Jurkat, Clone E6-1 (cell line): ENCODE data around the gene PMEPA1. TPM values are rescaled to one million over a fixed set of nuclear protein-coding genes. Genes with fewer than 3 reads are reported as not detected.

Experiments used
- DNase-seq: peaks from one replicate; pipeline ENCODE4 v3.0.0-alpha.2; 2011; ENCODE audit warnings: low read depth, low spot score
- H3K4me3 ChIP-seq: 2 replicates; pipeline ENCODE4 v1.5.1; 2011; ENCODE audit warnings: mild to moderate bottlenecking, low read length, control low read depth, moderate library complexity
- polyA plus RNA-seq: library from polyadenylated mRNA; unstranded; fragments of >200 nt; gene quantifications from one replicate; pipeline ENCODE4 v1.2.1, GENCODE V29; 2012; ENCODE audit warnings: missing spikeins; ENCODE audit not compliant: insufficient read length, insufficient read depth

The PMEPA1 gene
- 48.7 TPM for polyA plus RNA-seq

GRCh38 chr20:57709823-57710799, at the start of gene PMEPA1:
Gene PMEPA1 (minus strand): TSS chr20:57710015. CDS start chr20:57709582, 433 bp downstream.
- peak; percentile 91 for DNase-seq
- peak within 1 kb of the TSS; percentile 92 for H3K4me3 ChIP-seq

- H3K4me3 ChIP-seq, result no peak overlapping the region
- DNase-seq, result no peak
Measured at GRCh38 chr20:57757767-57758166, 48.0 kb upstream of the PMEPA1 start.

- no peak overlapping the region for H3K4me3 ChIP-seq
- DNase-seq, result no peak
Measured at GRCh38 chr20:57756921-57757320, 47.1 kb upstream of the PMEPA1 start.

GRCh38 chr20:57756213-57756612, 46.4 kb upstream of the PMEPA1 start:
- DNase-seq, result no peak

GRCh38 chr20:57755609-57756008, 45.8 kb upstream of the PMEPA1 start:
- no peak overlapping the region for H3K4me3 ChIP-seq
- no peak for DNase-seq

More at GRCh38 chr20:57756213-57756612, 46.4 kb upstream of the PMEPA1 start:
- no peak overlapping the region for H3K4me3 ChIP-seq

GRCh38 chr20:57754190-57754589, 44.4 kb upstream of the PMEPA1 start:
- DNase-seq, result no peak
- H3K4me3 ChIP-seq, result no peak overlapping the region

GRCh38 chr20:57753332-57754164, 43.7 kb upstream of the PMEPA1 start:
- no peak overlapping the region for H3K4me3 ChIP-seq
- DNase-seq, result no peak

- no peak for DNase-seq
- no peak overlapping the region for H3K4me3 ChIP-seq
Measured at GRCh38 chr20:57751411-57751810, 41.6 kb upstream of the PMEPA1 start.

- no peak overlapping the region for H3K4me3 ChIP-seq
- no peak for DNase-seq
Measured at GRCh38 chr20:57749869-57750268, 40.1 kb upstream of the PMEPA1 start.

- no peak overlapping the region for H3K4me3 ChIP-seq
- DNase-seq, result no peak
Measured at GRCh38 chr20:57749131-57749690, 39.4 kb upstream of the PMEPA1 start.

- H3K4me3 ChIP-seq, result no peak overlapping the region
- no peak for DNase-seq
Measured at GRCh38 chr20:57748601-57749130, 38.9 kb upstream of the PMEPA1 start.

GRCh38 chr20:57747861-57748481, 38.2 kb upstream of the PMEPA1 start:
- no peak for DNase-seq
- H3K4me3 ChIP-seq, result no peak overlapping the region

GRCh38 chr20:57746832-57747404, 37.1 kb upstream of the PMEPA1 start:
- no peak for DNase-seq
- no peak overlapping the region for H3K4me3 ChIP-seq

GRCh38 chr20:57746201-57746600, 36.4 kb upstream of the PMEPA1 start:
- H3K4me3 ChIP-seq, result no peak overlapping the region
- no peak for DNase-seq

- no peak for DNase-seq
- no peak overlapping the region for H3K4me3 ChIP-seq
Measured at GRCh38 chr20:57744206-57744605, 34.4 kb upstream of the PMEPA1 start.

GRCh38 chr20:57743450-57744095, 33.8 kb upstream of the PMEPA1 start:
- no peak overlapping the region for H3K4me3 ChIP-seq
- DNase-seq, result no peak

GRCh38 chr20:57742507-57743181, 32.8 kb upstream of the PMEPA1 start:
- no peak for DNase-seq

GRCh38 chr20:57738484-57738883, 28.7 kb upstream of the PMEPA1 start:
- DNase-seq, result no peak
- H3K4me3 ChIP-seq, result no peak overlapping the region

More at GRCh38 chr20:57742507-57743181, 32.8 kb upstream of the PMEPA1 start:
- no peak overlapping the region for H3K4me3 ChIP-seq
